ENCODE data around the gene ANGPTL8. TPM values are rescaled to one million over a fixed set of nuclear protein-coding genes. Genes with fewer than 3 reads are reported as not detected.

The ANGPTL8 gene
- polyA plus RNA-seq, 1 experiment: not detected

GRCh38 chr19:11290256-11290655 is 50.8 kb downstream of the ANGPTL8 start:
- no peak overlapping the region for H3K27ac ChIP-seq (ENCODE audit: low read depth, low read length)
- CTCF ChIA-PET: interaction anchor here (0.6 to 2.3 kb wide), 6 partner anchors 23 to 192 kb away, joined by 3 to 12 read pairs (median 6); no protein-coding TSS in a partner anchor
- TF ChIP-seq CTCF (IDR thresholded peaks at IDR 0.05; ENCODE audit: low read depth, low read length): no peak
- H3K4me3 ChIP-seq (ENCODE audit: low read depth, low read length): no peak overlapping the region
- DNase-seq (ENCODE audit: low read depth, low spot score): no peak
- POLR2A ChIA-PET: interaction anchor here (0.7 kb wide), 1 partner anchor 426 kb away, joined by 5 read pairs; no protein-coding TSS in a partner anchor
- no peaks in the 10 kb centered on the region for H3K27me3 ChIP-seq (ENCODE audit: control insufficient read depth, insufficient read depth, low read length)
- no peaks in the 10 kb centered on the region for H3K9me3 ChIP-seq (ENCODE audit: control insufficient read depth, insufficient read depth, low read length)

DNA sequence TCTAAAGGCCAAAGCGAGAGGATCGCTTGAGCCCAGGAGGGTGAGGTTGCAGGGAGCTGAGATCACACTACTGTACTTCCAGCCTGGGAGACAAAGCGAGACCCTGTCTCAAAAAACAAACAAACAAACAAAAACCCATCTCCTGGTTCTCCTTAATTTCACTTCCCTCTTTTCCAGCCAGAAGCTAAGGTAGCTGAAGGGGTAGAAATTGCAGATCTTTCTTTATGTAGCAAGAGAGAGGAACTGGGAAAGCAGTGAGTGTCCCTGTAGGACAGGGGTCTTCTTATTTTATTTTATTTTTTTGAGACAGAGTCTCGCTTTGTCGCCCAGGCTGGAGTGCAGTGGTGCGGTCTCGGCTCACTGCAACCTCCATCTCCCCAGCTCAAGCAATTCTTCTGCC is 52.0 kb downstream of the ANGPTL8 start:
- H3K4me3 ChIP-seq (ENCODE audit: low read depth, low read length): no peak overlapping the region
- TF ChIP-seq CTCF (IDR thresholded peaks at IDR 0.05; ENCODE audit: low read depth, low read length): no peak
- POLR2A ChIA-PET: no interaction called here
- no peaks in the 10 kb centered on the region for H3K9me3 ChIP-seq (ENCODE audit: control insufficient read depth, insufficient read depth, low read length)
- H3K27ac ChIP-seq (ENCODE audit: low read depth, low read length): no peak overlapping the region
- H3K27me3 ChIP-seq (ENCODE audit: control insufficient read depth, insufficient read depth, low read length): no peaks in the 10 kb centered on the region
- DNase-seq (ENCODE audit: low read depth, low spot score): no peak
- CTCF ChIA-PET: interaction anchor here (0.7 kb wide), 1 partner anchor 270 kb away, joined by 3 read pairs; no protein-coding TSS in a partner anchor

Other genes starting within 250 kb of the ANGPTL8 start
- gene LDLR, start 150.2 kb upstream of the ANGPTL8 start, polyA plus RNA-seq (2011; rRNA removed): 49.6 and 59.7 TPM in 2 replicates
- 6.0 and 7.4 TPM in 2 replicates for gene SPC24, start 83.8 kb upstream of the ANGPTL8 start, polyA plus RNA-seq (2011; rRNA removed)
- gene KANK2, start 42.1 kb upstream of the ANGPTL8 start, polyA plus RNA-seq (2011; rRNA removed): 83.2 and 147 TPM in 2 replicates
- gene DOCK6, start 22.9 kb downstream of the ANGPTL8 start, polyA plus RNA-seq (2011; rRNA removed): 8.9 and 14.0 TPM in 2 replicates
- not detected in 2 replicates for gene TSPAN16, start 56.5 kb downstream of the ANGPTL8 start, polyA plus RNA-seq (2011; rRNA removed)
- 15.6 and 17.0 TPM in 2 replicates for gene RAB3D, start 100.0 kb downstream of the ANGPTL8 start, polyA plus RNA-seq (2011; rRNA removed)
- gene TMEM205, start 106.6 kb downstream of the ANGPTL8 start, polyA plus RNA-seq (2011; rRNA removed): 71.9 and 90.6 TPM in 2 replicates
- gene CCDC159, start 106.9 kb downstream of the ANGPTL8 start, polyA plus RNA-seq (2011; rRNA removed): 12.1 and 14.6 TPM in 2 replicates
- 13.8 and 18.5 TPM in 2 replicates for gene PLPPR2, start 115.8 kb downstream of the ANGPTL8 start, polyA plus RNA-seq (2011; rRNA removed)
- 0.88 and 0.89 TPM in 2 replicates for gene SWSAP1, start 135.0 kb downstream of the ANGPTL8 start, polyA plus RNA-seq (2011; rRNA removed)
- 3.8 and 4.9 TPM in 2 replicates for gene EPOR, start 144.7 kb downstream of the ANGPTL8 start, polyA plus RNA-seq (2011; rRNA removed)
- gene RGL3, start 179.7 kb downstream of the ANGPTL8 start, polyA plus RNA-seq (2011; rRNA removed): 0.11 and 0.16 TPM in 2 replicates
- 0.09 and 0.21 TPM in 2 replicates for gene ODAD3, start 195.5 kb downstream of the ANGPTL8 start, polyA plus RNA-seq (2011; rRNA removed)
- gene PRKCSH, start 196.0 kb downstream of the ANGPTL8 start, polyA plus RNA-seq (2011; rRNA removed): 125 and 165 TPM in 2 replicates
- gene ELAVL3, start 241.4 kb downstream of the ANGPTL8 start, polyA plus RNA-seq (2011; rRNA removed): not detected in 2 replicates